SU-DHL-6 (cell line): ENCODE results near the gene FRAT1.

Experiments used
- CTCF ChIP-seq: fragments of 200-600 bp; sonication (generic); IDR thresholded peaks from one replicate; pipeline ENCODE4 v1.5.1; 2017; ENCODE audit warnings: antibody characterized with exemption, mild to moderate bottlenecking, low read length, moderate library complexity; ENCODE audit not compliant: insufficient read depth, poor library complexity, severe bottlenecking
- EZH2phosphoT487 ChIP-seq: fragments of 200-600 bp; sonication (generic), shearing (Covaris generic); conservative IDR thresholded peaks from 2 replicates; pipeline ENCODE4 v1.6.1; 2018; ENCODE audit warnings: mild to moderate bottlenecking, antibody characterized with exemption, low read length, moderate library complexity, mixed read lengths

- no peak for TF ChIP-seq CTCF
- no peak for TF ChIP-seq EZH2phosphoT487
These were observed 15.5 kb downstream of the FRAT1 start, which contains the start of gene FRAT2 for GRCh38 chr10:97334370-97335175.
